NCI-H774 (cell line): Measurements from ENCODE around the gene SMIM30.
A peak's percentile ranks its signal among the peaks of the same experiment; 100 is the strongest.
"Not testable (repeated sequence)": the region's sequence is repeated elsewhere in the genome, so short reads cannot be mapped to it uniquely, and the experiment has no call there.

ENCODE experiments used
- DNase-seq: peaks from one replicate; lab custom pipeline; 2025; lab: John Stamatoyannopoulos, UW

The SMIM30 gene

GRCh38 chr7:113118074-113118959 lies at the start of gene SMIM30:
Gene SMIM30, minus strand, starts transcription at chr7:113118554. Its CDS starts 976 bp downstream, at chr7:113117578.
- DNase-seq = peak; percentile 90

GRCh38 chr7:113166176-113166575 lies 47.8 kb upstream of the SMIM30 start:
- not testable (repeated sequence) for DNase-seq

- no peak for DNase-seq
Observed at GRCh38 chr7:113161050-113161449, 42.7 kb upstream of the SMIM30 start.

- peak; percentile 26 for DNase-seq
Observed at GRCh38 chr7:113159746-113160339, 41.5 kb upstream of the SMIM30 start.

- DNase-seq = no peak
Observed at GRCh38 chr7:113158756-113159155, 40.4 kb upstream of the SMIM30 start.

- no peak for DNase-seq
Observed at GRCh38 chr7:113154117-113154516, 35.8 kb upstream of the SMIM30 start.

- no peak for DNase-seq
Observed at GRCh38 chr7:113144817-113145216, 26.5 kb upstream of the SMIM30 start.

GRCh38 chr7:113143486-113144257 lies 25.3 kb upstream of the SMIM30 start:
- no peak for DNase-seq

- DNase-seq = no peak
Observed at GRCh38 chr7:113142385-113143119, 24.2 kb upstream of the SMIM30 start.

- DNase-seq = no peak
Observed at GRCh38 chr7:113141803-113142202, 23.4 kb upstream of the SMIM30 start.

- DNase-seq = no peak
Observed at GRCh38 chr7:113140956-113141355, 22.6 kb upstream of the SMIM30 start.

- DNase-seq = no peak
Observed at GRCh38 chr7:113137241-113137640, 18.9 kb upstream of the SMIM30 start.

GRCh38 chr7:113134025-113134424 lies 15.7 kb upstream of the SMIM30 start:
- no peak for DNase-seq

- DNase-seq = no peak
Observed at GRCh38 chr7:113131367-113131766, 13.0 kb upstream of the SMIM30 start.

GRCh38 chr7:113128031-113128430 lies 9.7 kb upstream of the SMIM30 start:
- DNase-seq = no peak

GRCh38 chr7:113125728-113126127 lies 7.4 kb upstream of the SMIM30 start:
- no peak for DNase-seq

- no peak for DNase-seq
Observed at GRCh38 chr7:113122744-113123143, 4.4 kb upstream of the SMIM30 start.

GRCh38 chr7:113120647-113121046 lies 2.3 kb upstream of the SMIM30 start:
- no peak for DNase-seq

GRCh38 chr7:113119429-113119828 lies 1.1 kb upstream of the SMIM30 start:
- DNase-seq = no peak

- not testable (repeated sequence) for DNase-seq
Observed at GRCh38 chr7:113117374-113117774, 980 bp downstream of the SMIM30 start.

- no peak for DNase-seq
Observed at GRCh38 chr7:113113912-113114311, 4.4 kb downstream of the SMIM30 start.

GRCh38 chr7:113109718-113110117 lies 8.6 kb downstream of the SMIM30 start:
- no peak for DNase-seq
